ENCODE data around the gene HIBCH.

Gene HIBCH

GRCh38 chr2:190156530-190157212, 163.0 kb downstream of the HIBCH start:
- DNase-seq (ENCODE audit: low spot score) = no peak
